PC-9 (cell line): Measurements from ENCODE around the gene EGFLAM. TPM values are rescaled to one million over a fixed set of nuclear protein-coding genes. Genes with fewer than 3 reads are reported as not detected.

Source experiments
- BruUV-seq: library from RNA; stranded (reverse); fragments of 400-500 nt; replicated peaks from 2 replicates; lab custom pipeline; 2021; lab: Mats Ljungman, UMichigan
- CTCF ChIA-PET: fragments of 300-600 bp; sonication (Branson Sonifier 250); formaldehyde crosslinking; loops from one replicate; lab custom pipeline; 2022; ENCODE audit warnings: antibody characterized with exemption; lab: Charles Lee
- POLR2A ChIA-PET: fragments of 300-600 bp; sonication (Branson Sonifier 250); formaldehyde crosslinking; loops from one replicate; lab custom pipeline; 2022; ENCODE audit warnings: antibody characterized with exemption; ENCODE audit not compliant: unreplicated experiment; lab: Charles Lee
- DNase-seq, 2 experiments: peaks; one replicate each; pipeline versions ENCODE4 v3.0.0 to v3.0.0-alpha.2; 2015 to 2022; ENCODE audit warnings: mixed read lengths in 1 of 2
- H2AFZ ChIP-seq: fragments of 200-600 bp; sonication (generic); 2 replicates; pipeline ENCODE4 v1.8.1; 2017; ENCODE audit warnings: antibody characterized with exemption
- H3F3A ChIP-seq: fragments of 200-600 bp; sonication (generic); 2 replicates; pipeline ENCODE4 v1.8.1; 2017; ENCODE audit warnings: antibody characterized with exemption, mild to moderate bottlenecking, low read depth; ENCODE audit not compliant: insufficient read depth
- H3K27ac ChIP-seq: fragments of 200-600 bp; sonication (generic); 2 replicates; pipeline ENCODE4 v1.6.1; 2016; ENCODE audit warnings: mixed run types
- H3K27me3 ChIP-seq: fragments of 200-600 bp; sonication (generic); 2 replicates; pipeline ENCODE4 v1.6.1; 2016; ENCODE audit warnings: low read depth, mixed run types; ENCODE audit not compliant: insufficient read depth
- H3K36me3 ChIP-seq: fragments of 200-600 bp; sonication (generic); 2 replicates; pipeline ENCODE4 v1.6.1; 2016; ENCODE audit warnings: low read depth, mixed run types
- H3K4me1 ChIP-seq: fragments of 200-600 bp; sonication (generic); replicated peaks from 2 replicates; pipeline ENCODE4 v1.6.1; 2016; ENCODE audit warnings: mixed run types; ENCODE audit not compliant: insufficient read depth
- H3K4me2 ChIP-seq: fragments of 200-600 bp; sonication (generic); 2 replicates; pipeline ENCODE4 v1.6.1; 2017; ENCODE audit warnings: mixed run types
- H3K4me3 ChIP-seq: fragments of 200-600 bp; sonication (generic); 2 replicates; pipeline ENCODE4 v1.6.1; 2016; ENCODE audit warnings: mixed run types
- H3K79me2 ChIP-seq: fragments of 200-600 bp; sonication (generic); 2 replicates; pipeline ENCODE4 v1.6.1; 2017; ENCODE audit warnings: low read depth, mixed run types
- H3K9me2 ChIP-seq: fragments of 200-600 bp; sonication (generic); 2 replicates; pipeline ENCODE4 v1.8.1; 2017; ENCODE audit warnings: mild to moderate bottlenecking; ENCODE audit not compliant: insufficient read depth
- H3K9me3 ChIP-seq: fragments of 200-600 bp; sonication (generic); 2 replicates; pipeline ENCODE4 v1.8.1; 2016; ENCODE audit warnings: low read depth; ENCODE audit not compliant: insufficient read depth
- H4K20me1 ChIP-seq: fragments of 200-600 bp; sonication (generic); 2 replicates; pipeline ENCODE4 v1.8.1; 2017; ENCODE audit not compliant: insufficient read depth
- CTCF ChIP-seq: fragments of 200-600 bp; sonication (generic); conservative IDR thresholded peaks from 2 replicates; pipeline ENCODE4 v1.6.1; 2017; ENCODE audit warnings: mixed run types, antibody characterized with exemption, mild to moderate bottlenecking, moderate library complexity
- EZH2 ChIP-seq: fragments of 200-600 bp; sonication (generic); IDR thresholded peaks from 2 replicates; pipeline ENCODE4 v1.8.0; 2017; ENCODE audit warnings: antibody characterized with exemption, low read depth
- intact Hi-C: fragments of 100-400 bp; cut with micrococcal nuclease; formaldehyde crosslinking; loops from one replicate; pipeline ENCODE4 v1.10.0; 2022; ENCODE audit not compliant: unreplicated experiment
- total RNA-seq: library from RNA; stranded (reverse); gene quantifications from 2 replicates; pipeline ENCODE4 v1.2.3, GENCODE V29; 2021

EGFLAM gene
- total RNA-seq, 1 experiment from 2014 or later = not detected

- POLR2A ChIA-PET = no interaction called here
- TF ChIP-seq EZH2 = no peak
- TF ChIP-seq CTCF = no peak
- H3F3A ChIP-seq = no peaks in the 10 kb centered on the region
- no peak overlapping the region for H3K4me2 ChIP-seq
- CTCF ChIA-PET = interaction anchor here (1.1 kb wide), 1 partner anchor 425 kb away, joined by 6 read pairs; no protein-coding TSS in a partner anchor
- H3K9me3 ChIP-seq = no peaks in the 10 kb centered on the region
- DNase-seq = no peak
- no peaks in the 10 kb centered on the region for H3K9me2 ChIP-seq
- H3K36me3 ChIP-seq = no peaks in the 10 kb centered on the region
- H3K27me3 ChIP-seq = peaks cover 22% of the 10 kb centered on the region; the same call in 1 of the 2 replicates
- intact Hi-C loops = loop anchor here (5.0 to 10.0 kb wide), 2 partner anchors 898 to 1190 kb away; no protein-coding TSS in a partner anchor
- no peak overlapping the region for H2AFZ ChIP-seq
- BruUV-seq = no TSS peak
- no peak overlapping the region for H3K4me3 ChIP-seq
- H3K79me2 ChIP-seq = no peaks in the 10 kb centered on the region
- no peaks in the 10 kb centered on the region for H4K20me1 ChIP-seq
- H3K27ac ChIP-seq = no peak overlapping the region
- no peaks in the 10 kb centered on the region for H3K4me1 ChIP-seq
Measured at GRCh38 chr5:38384396-38384795, 126.0 kb downstream of the EGFLAM start.

- Histone ChIP-seq H3K79me2 (no peaks in the 10 kb centered on the region), H3F3A (no peaks in the 10 kb centered on the region), H3K4me1 (no peaks in the 10 kb centered on the region), H3K27ac (no peak overlapping the region), H3K36me3 (no peaks in the 10 kb centered on the region), H3K27me3 (peaks cover 17% of the 10 kb centered on the region; the same call in 1 of the 2 replicates), H3K4me3 (no peak overlapping the region), H3K9me3 (no peaks in the 10 kb centered on the region), H4K20me1 (no peaks in the 10 kb centered on the region), H3K9me2 (no peaks in the 10 kb centered on the region), H2AFZ (no peak overlapping the region), H3K4me2 (no peak overlapping the region)
- no TSS peak for BruUV-seq
- TF ChIP-seq CTCF (no peak), EZH2 (no peak)
- CTCF ChIA-PET = no interaction called here
- no peak for DNase-seq
- intact Hi-C loops = loop anchor here (10.0 kb wide), 1 partner anchor 1188 kb away; no protein-coding TSS in a partner anchor
- POLR2A ChIA-PET = no interaction called here
Measured at GRCh38 chr5:38387161-38387560, 128.8 kb downstream of the EGFLAM start.

- no peaks in the 10 kb centered on the region for H3K9me3 ChIP-seq
- peaks cover 65% of the 10 kb centered on the region for H3K27me3 ChIP-seq
- no peak overlapping the region for H3K27ac ChIP-seq
- ChIA-PET POLR2A (no interaction called here), CTCF (no interaction called here)
- no peaks in the 10 kb centered on the region for H3K36me3 ChIP-seq
- H2AFZ ChIP-seq = no peak overlapping the region
- no peaks in the 10 kb centered on the region for H3F3A ChIP-seq
- no peak for DNase-seq
- intact Hi-C loops = no loop called here
- no peak overlapping the region for H3K4me3 ChIP-seq
- no peaks in the 10 kb centered on the region for H3K4me1 ChIP-seq
- H3K79me2 ChIP-seq = no peaks in the 10 kb centered on the region
- TF ChIP-seq EZH2 (no peak), CTCF (no peak)
- H3K4me2 ChIP-seq = no peak overlapping the region
- no TSS peak for BruUV-seq
- no peaks in the 10 kb centered on the region for H4K20me1 ChIP-seq
- no peaks in the 10 kb centered on the region for H3K9me2 ChIP-seq
Measured at GRCh38 chr5:38393636-38394035, 135.3 kb downstream of the EGFLAM start.
